ENCODE data around the gene SLC25A30.
"Not testable (repeated sequence)": the region's sequence is repeated elsewhere in the genome, so short reads cannot be mapped to it uniquely, and the experiment has no call there.

SLC25A30 gene

GRCh38 chr13:45426056-45426841 is 8.1 kb upstream of the SLC25A30 start:
- not testable (repeated sequence) for DNase-seq

- DNase-seq: no peak
Observed at GRCh38 chr13:45422731-45423292, 4.6 kb upstream of the SLC25A30 start.

GRCh38 chr13:45419945-45420344 is 1.8 kb upstream of the SLC25A30 start:
- no peak for DNase-seq

- DNase-seq: not testable (repeated sequence)
Observed at GRCh38 chr13:45419389-45419788, 1.2 kb upstream of the SLC25A30 start.

GRCh38 chr13:45416516-45417128 is 1.6 kb downstream of the SLC25A30 start:
- DNase-seq: no peak

- DNase-seq: no peak
Observed at GRCh38 chr13:45415112-45415511, 3.1 kb downstream of the SLC25A30 start.

- DNase-seq: no peak
Observed at GRCh38 chr13:45413826-45414307, 4.3 kb downstream of the SLC25A30 start.

GRCh38 chr13:45412274-45413049 is 5.7 kb downstream of the SLC25A30 start:
- DNase-seq: no peak

GRCh38 chr13:45411631-45412030 is 6.5 kb downstream of the SLC25A30 start:
- DNase-seq: no peak

- DNase-seq: no peak
Observed at GRCh38 chr13:45411221-45411620, 7.0 kb downstream of the SLC25A30 start.

GRCh38 chr13:45410466-45410865 is 7.7 kb downstream of the SLC25A30 start:
- no peak for DNase-seq

GRCh38 chr13:45410001-45410400 is 8.2 kb downstream of the SLC25A30 start:
- DNase-seq: no peak

GRCh38 chr13:45406421-45406820 is 11.8 kb downstream of the SLC25A30 start:
- DNase-seq: no peak

- no peak for DNase-seq
Observed at GRCh38 chr13:45403081-45403480, 15.1 kb downstream of the SLC25A30 start.

GRCh38 chr13:45402641-45403040 is 15.5 kb downstream of the SLC25A30 start:
- no peak for DNase-seq

GRCh38 chr13:45401314-45401713 is 16.9 kb downstream of the SLC25A30 start:
- DNase-seq: no peak

- DNase-seq: peak in 1 of 2 experiments; percentile 37
Observed at GRCh38 chr13:45398877-45399276, 19.3 kb downstream of the SLC25A30 start.

- DNase-seq: no peak
Observed at GRCh38 chr13:45396533-45397095, 21.6 kb downstream of the SLC25A30 start.

GRCh38 chr13:45393941-45394570 is 24.1 kb downstream of the SLC25A30 start:
- DNase-seq: peak in 1 of 2 experiments; percentile 29

- DNase-seq: no peak
Observed at GRCh38 chr13:45392811-45393210, 25.4 kb downstream of the SLC25A30 start.

GRCh38 chr13:45391926-45392325 is 26.2 kb downstream of the SLC25A30 start:
- DNase-seq: no peak

- DNase-seq: not testable (repeated sequence)
Observed at GRCh38 chr13:45391128-45391527, 27.0 kb downstream of the SLC25A30 start.
